A673 (cell line): ENCODE results near the gene ZNF622.

Experiments
- EZH2 ChIP-seq: fragments of 200-600 bp; sonication (generic); IDR thresholded peaks from 2 replicates; pipeline ENCODE4 v1.6.1; 2017; ENCODE audit warnings: borderline replicate concordance, low read depth, mild to moderate bottlenecking, mixed read lengths, antibody characterized with exemption, low read length; ENCODE audit not compliant: poor library complexity, severe bottlenecking
- TF ChIP-seq, protein P1 (sequence below): fragments of 300-800, 200-600 bp; sonication (generic); conservative IDR thresholded peaks from 2 replicates; pipeline ENCODE4 v1.5.1; 2017; ENCODE audit warnings: low read depth, mild to moderate bottlenecking, antibody characterized with exemption, low read length, moderate library complexity, mixed read lengths

DNA sequence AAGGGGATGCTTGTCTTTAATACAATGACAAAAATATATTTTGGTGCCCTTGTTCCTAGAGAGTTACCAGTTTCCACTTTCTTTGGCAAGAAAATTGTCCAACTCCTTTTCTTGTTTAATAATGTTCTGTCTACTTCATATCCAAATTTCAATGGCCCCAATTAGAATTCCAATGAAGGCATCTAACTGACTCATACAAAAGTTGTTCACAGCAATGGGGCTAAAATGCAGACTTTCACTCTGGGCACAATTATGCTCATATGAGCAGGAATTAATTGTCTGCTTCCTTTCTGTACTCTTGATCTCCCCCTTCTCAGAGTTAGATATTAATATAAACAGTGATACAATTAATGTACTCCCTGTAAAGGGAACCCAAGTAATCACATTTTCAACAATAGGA, 42.1 kb upstream of the ZNF622 start:
- TF ChIP-seq, protein P1, sequence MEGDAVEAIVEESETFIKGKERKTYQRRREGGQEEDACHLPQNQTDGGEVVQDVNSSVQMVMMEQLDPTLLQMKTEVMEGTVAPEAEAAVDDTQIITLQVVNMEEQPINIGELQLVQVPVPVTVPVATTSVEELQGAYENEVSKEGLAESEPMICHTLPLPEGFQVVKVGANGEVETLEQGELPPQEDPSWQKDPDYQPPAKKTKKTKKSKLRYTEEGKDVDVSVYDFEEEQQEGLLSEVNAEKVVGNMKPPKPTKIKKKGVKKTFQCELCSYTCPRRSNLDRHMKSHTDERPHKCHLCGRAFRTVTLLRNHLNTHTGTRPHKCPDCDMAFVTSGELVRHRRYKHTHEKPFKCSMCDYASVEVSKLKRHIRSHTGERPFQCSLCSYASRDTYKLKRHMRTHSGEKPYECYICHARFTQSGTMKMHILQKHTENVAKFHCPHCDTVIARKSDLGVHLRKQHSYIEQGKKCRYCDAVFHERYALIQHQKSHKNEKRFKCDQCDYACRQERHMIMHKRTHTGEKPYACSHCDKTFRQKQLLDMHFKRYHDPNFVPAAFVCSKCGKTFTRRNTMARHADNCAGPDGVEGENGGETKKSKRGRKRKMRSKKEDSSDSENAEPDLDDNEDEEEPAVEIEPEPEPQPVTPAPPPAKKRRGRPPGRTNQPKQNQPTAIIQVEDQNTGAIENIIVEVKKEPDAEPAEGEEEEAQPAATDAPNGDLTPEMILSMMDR, result no peak
- TF ChIP-seq EZH2, result no peak
